HG02885 (cell line): Measurements from ENCODE around the gene NAMPT.

ENCODE experiments used
- ATAC-seq: cut with Tn5 transposase; IDR thresholded peaks from one replicate; pipeline ENCODE4 v1.9.1; 2021; ENCODE audit warnings: mild to moderate bottlenecking; ENCODE audit not compliant: unreplicated experiment, poor library complexity

The NAMPT gene

GRCh38 chr7:106199813-106200364, 84.9 kb downstream of the NAMPT start:
- no peak for ATAC-seq

GRCh38 chr7:106199024-106199423, 85.8 kb downstream of the NAMPT start:
- no peak for ATAC-seq
